ENCODE data around the gene TSPAN14. TPM values are rescaled to one million over a fixed set of nuclear protein-coding genes. Genes with fewer than 3 reads are reported as not detected.

Gene TSPAN14
- total and polyA plus RNA-seq, 12 donors = 16.9 to 57.2 (median 27.6) TPM

- H3K27ac ChIP-seq = peak overlapping the region in 5 of 10 donors; percentile 36 to 100 (median 46)
- DNase-seq (no peak), ATAC-seq (no peak)
- TF ChIP-seq CTCF (IDR thresholded peaks at IDR 0.05) = no peak
- no peaks in the 10 kb centered on the region for H3K9me3 ChIP-seq
- peaks cover 0 to 67% (median 4%) of the 10 kb centered on the region in 9 donors for H3K36me3 ChIP-seq
- intact Hi-C loops (cut with DNase I) = no loop called here
- peaks cover 7 to 100% (median 97%) of the 10 kb centered on the region in 9 donors for H3K4me1 ChIP-seq
- no peak overlapping the region for H3K4me3 ChIP-seq
- no peaks in the 10 kb centered on the region for H3K27me3 ChIP-seq
- 85 to 99% methylated on average over 3 of the region's 3 CpGs for WGBS, 2 donors
These were observed 16.9 kb downstream of the TSPAN14 start for GRCh38 chr10:80471001-80471400.

GRCh38 chr10:80471715-80472233, 17.7 kb downstream of the TSPAN14 start:
- H3K4me3 ChIP-seq = no peak overlapping the region
- peaks cover 0 to 67% (median 4%) of the 10 kb centered on the region in 9 donors for H3K36me3 ChIP-seq
- no peaks in the 10 kb centered on the region for H3K27me3 ChIP-seq
- WGBS, 2 donors = 76 to 78% methylated on average over 4 of the region's 4 CpGs
- no peak for TF ChIP-seq CTCF (IDR thresholded peaks at IDR 0.05)
- intact Hi-C loops (cut with DNase I) = no loop called here
- ATAC-seq = no peak
- DNase-seq = no peak
- peak overlapping the region in 5 of 10 donors; percentile 36 to 100 (median 46) for H3K27ac ChIP-seq
- H3K4me1 ChIP-seq = peaks cover 6 to 100% (median 89%) of the 10 kb centered on the region in 9 donors
- H3K9me3 ChIP-seq = no peaks in the 10 kb centered on the region

GRCh38 chr10:80472234-80473095, 18.4 kb downstream of the TSPAN14 start:
- Histone ChIP-seq H3K27me3 (no peaks in the 10 kb centered on the region), H3K4me3 (no peak overlapping the region), H3K4me1 (peaks cover 3 to 99% (median 87%) of the 10 kb centered on the region in 9 donors), H3K9me3 (peaks cover 0 to 1% (median 0%) of the 10 kb centered on the region in 11 donors), H3K27ac (peak overlapping the region in 7 of 10 donors; percentile 32 to 72 (median 46)), H3K36me3 (peaks cover 0 to 71% (median 4%) of the 10 kb centered on the region in 9 donors)
- no peak for TF ChIP-seq CTCF (IDR thresholded peaks at IDR 0.05)
- intact Hi-C loops (cut with DNase I) = no loop called here
- 60 to 68% methylated on average over 9 of the region's 9 CpGs for WGBS, 2 donors
- ATAC-seq = peak in 3 of 8 donors; percentile 12 to 55 (median 17)
- DNase-seq = no peak

- no peak for ATAC-seq
- 71 to 76% methylated on average over 3 of the region's 3 CpGs for WGBS, 2 donors
- intact Hi-C loops (cut with DNase I) = no loop called here
These were observed 19.1 kb downstream of the TSPAN14 start for GRCh38 chr10:80473096-80473657.

More at GRCh38 chr10:80473096-80473657, 19.1 kb downstream of the TSPAN14 start:
- Histone ChIP-seq H3K27me3 (no peaks in the 10 kb centered on the region), H3K4me3 (no peak overlapping the region), H3K36me3 (peaks cover 0 to 74% (median 4%) of the 10 kb centered on the region in 9 donors), H3K27ac (peak overlapping the region in 7 of 10 donors; percentile 32 to 72 (median 45)), H3K4me1 (peaks cover 0 to 99% (median 80%) of the 10 kb centered on the region in 9 donors), H3K9me3 (peaks cover 0 to 8% (median 2%) of the 10 kb centered on the region in 11 donors)
- TF ChIP-seq CTCF (IDR thresholded peaks at IDR 0.05) = no peak
- no peak for DNase-seq

Data from heart right ventricle (tissue), 16 donors.